ENCODE results near the gene NELL1.

Gene NELL1

GRCh38 chr11:21198498-21198897, 529.1 kb downstream of the NELL1 start:
- no peak for DNase-seq (ENCODE audit: low spot score)
- Histone ChIP-seq H3K36me3 (ENCODE audit: low read depth) (no peaks in the 10 kb centered on the region), H3K9me3 (ENCODE audit: severe bottlenecking) (no peaks in the 10 kb centered on the region), H3K4me3 (ENCODE audit: severe bottlenecking) (no peak overlapping the region), H3K27me3 (ENCODE audit: insufficient read depth, poor library complexity, severe bottlenecking) (no peaks in the 10 kb centered on the region), H3K4me1 (ENCODE audit: insufficient read depth, poor library complexity, severe bottlenecking) (no peaks in the 10 kb centered on the region), H3K27ac (ENCODE audit: poor library complexity, severe bottlenecking) (no peak overlapping the region)
- TF ChIP-seq CTCF (IDR thresholded peaks at IDR 0.05; ENCODE audit: poor library complexity, severe bottlenecking) = no peak
- no peak for ATAC-seq (ENCODE audit: low read depth)

DNA sequence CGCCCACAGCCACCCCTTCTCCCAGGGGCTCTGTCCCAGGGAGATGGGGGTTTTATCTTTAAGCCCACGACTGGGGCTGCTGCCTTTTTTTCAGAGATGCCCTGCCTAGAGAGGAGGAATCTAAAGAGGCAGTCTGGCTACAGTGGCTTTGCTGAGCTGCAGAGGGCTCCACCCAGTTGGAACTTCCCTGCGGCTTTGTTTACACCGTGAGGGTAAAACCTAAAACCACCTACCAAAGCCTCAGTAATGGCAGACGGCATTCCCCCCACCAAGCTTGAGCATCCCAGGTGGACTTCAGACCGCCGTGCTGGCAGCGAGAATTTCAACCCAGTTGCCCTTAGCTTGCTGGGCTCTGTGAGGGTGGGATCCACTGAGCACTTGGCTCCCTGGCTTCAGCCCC, 535.8 kb downstream of the NELL1 start:
- DNase-seq (ENCODE audit: low spot score) (no peak), ATAC-seq (ENCODE audit: low read depth) (no peak)
- TF ChIP-seq CTCF (IDR thresholded peaks at IDR 0.05; ENCODE audit: poor library complexity, severe bottlenecking) = no peak

DNA sequence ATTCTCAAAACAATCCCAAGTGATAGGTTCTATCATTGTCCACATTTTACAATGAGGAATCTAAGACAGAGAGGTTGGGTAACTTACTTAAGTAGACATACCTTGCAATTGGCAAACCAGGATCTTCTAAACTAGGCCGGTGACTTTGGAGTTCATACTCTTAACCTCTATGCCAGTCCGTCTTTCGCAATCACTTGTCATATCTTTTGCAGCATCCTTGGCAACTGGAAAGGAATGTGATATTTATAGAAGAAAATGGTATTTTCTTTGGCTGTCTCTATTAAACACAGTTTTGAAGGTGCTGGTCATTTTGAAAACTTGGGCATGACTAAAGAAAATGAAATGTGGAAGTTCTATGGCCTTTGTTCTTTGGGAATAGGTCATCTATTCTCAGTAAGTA, 556.5 kb downstream of the NELL1 start:
- no peak for TF ChIP-seq CTCF (IDR thresholded peaks at IDR 0.05; ENCODE audit: poor library complexity, severe bottlenecking)
- Histone ChIP-seq H3K4me1 (ENCODE audit: insufficient read depth, poor library complexity, severe bottlenecking) (no peaks in the 10 kb centered on the region), H3K9me3 (ENCODE audit: severe bottlenecking) (no peaks in the 10 kb centered on the region), H3K4me3 (ENCODE audit: severe bottlenecking) (no peak overlapping the region), H3K27me3 (ENCODE audit: insufficient read depth, poor library complexity, severe bottlenecking) (no peaks in the 10 kb centered on the region), H3K27ac (ENCODE audit: poor library complexity, severe bottlenecking) (no peak overlapping the region), H3K36me3 (ENCODE audit: low read depth) (no peaks in the 10 kb centered on the region)
- DNase-seq (ENCODE audit: low spot score) (no peak), ATAC-seq (ENCODE audit: low read depth) (no peak)

More for the DNA sequence above, 535.8 kb downstream of the NELL1 start:
- no peaks in the 10 kb centered on the region for H3K4me1 ChIP-seq (ENCODE audit: insufficient read depth, poor library complexity, severe bottlenecking)
- H3K4me3 ChIP-seq (ENCODE audit: severe bottlenecking) = no peak overlapping the region
- no peaks in the 10 kb centered on the region for H3K9me3 ChIP-seq (ENCODE audit: severe bottlenecking)
- no peaks in the 10 kb centered on the region for H3K27me3 ChIP-seq (ENCODE audit: insufficient read depth, poor library complexity, severe bottlenecking)
- H3K36me3 ChIP-seq (ENCODE audit: low read depth) = no peaks in the 10 kb centered on the region
- no peak overlapping the region for H3K27ac ChIP-seq (ENCODE audit: poor library complexity, severe bottlenecking)

GRCh38 chr11:21229224-21229623, 559.8 kb downstream of the NELL1 start:
- Histone ChIP-seq H3K4me1 (ENCODE audit: insufficient read depth, poor library complexity, severe bottlenecking) (no peaks in the 10 kb centered on the region), H3K27ac (ENCODE audit: poor library complexity, severe bottlenecking) (no peak overlapping the region), H3K36me3 (ENCODE audit: low read depth) (no peaks in the 10 kb centered on the region), H3K9me3 (ENCODE audit: severe bottlenecking) (peaks cover 1% of the 10 kb centered on the region), H3K27me3 (ENCODE audit: insufficient read depth, poor library complexity, severe bottlenecking) (no peaks in the 10 kb centered on the region), H3K4me3 (ENCODE audit: severe bottlenecking) (no peak overlapping the region)
- no peak for DNase-seq (ENCODE audit: low spot score)
- no peak for ATAC-seq (ENCODE audit: low read depth)
- TF ChIP-seq CTCF (IDR thresholded peaks at IDR 0.05; ENCODE audit: poor library complexity, severe bottlenecking) = no peak

DNA sequence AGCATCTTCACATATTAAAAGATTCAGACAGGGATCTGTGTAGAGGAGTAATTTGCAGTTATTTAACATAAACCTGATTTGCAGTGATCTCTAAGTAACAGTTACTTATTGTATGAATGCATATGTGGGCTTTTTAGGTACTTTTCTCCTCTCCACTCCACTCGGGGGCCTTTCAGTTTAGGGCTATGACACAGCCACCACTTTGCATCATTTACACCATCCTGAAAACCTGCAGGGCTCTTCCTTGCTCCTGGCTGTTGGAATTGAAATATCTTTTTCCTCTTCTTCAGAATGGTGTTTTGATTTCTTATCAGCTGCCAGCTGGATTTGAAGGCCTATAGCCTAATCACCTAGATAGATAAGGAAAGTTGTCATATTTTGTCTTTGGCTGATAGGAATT, 580.8 kb downstream of the NELL1 start:
- no peak for ATAC-seq (ENCODE audit: low read depth)
- H3K27ac ChIP-seq (ENCODE audit: poor library complexity, severe bottlenecking) = no peak overlapping the region

More for the DNA sequence above, 580.8 kb downstream of the NELL1 start:
- Histone ChIP-seq H3K9me3 (ENCODE audit: severe bottlenecking) (no peaks in the 10 kb centered on the region), H3K4me3 (ENCODE audit: severe bottlenecking) (no peak overlapping the region), H3K36me3 (ENCODE audit: low read depth) (no peaks in the 10 kb centered on the region), H3K4me1 (ENCODE audit: insufficient read depth, poor library complexity, severe bottlenecking) (no peaks in the 10 kb centered on the region), H3K27me3 (ENCODE audit: insufficient read depth, poor library complexity, severe bottlenecking) (no peaks in the 10 kb centered on the region)
- DNase-seq (ENCODE audit: low spot score) = no peak
- TF ChIP-seq CTCF (IDR thresholded peaks at IDR 0.05; ENCODE audit: poor library complexity, severe bottlenecking) = no peak

Measured in RWPE2 (cell line).